HepG2 (cell line): ENCODE results near the gene CTXN1. TPM values are rescaled to one million over a fixed set of nuclear protein-coding genes. Genes with fewer than 3 reads are reported as not detected.

Experiments
- ATAC-seq: fragments of 200-7000 bp; cut with Tn5 transposase; 3 replicates; pipeline ENCODE4 v1.9.1; 2020; ENCODE audit warnings: mild to moderate bottlenecking, moderate library complexity
- BruUV-seq: library from RNA; stranded (reverse); fragments of 400-500 nt; replicated peaks from 2 replicates; lab custom pipeline; 2021; lab: Mats Ljungman, UMichigan
- CTCF ChIA-PET: fragments of 300-600 bp; formaldehyde crosslinking; extraction: SDS; loops from one replicate; lab custom pipeline; 2021; ENCODE audit warnings: low total read pairs, inconsistent platforms, low intra/inter-chr PET ratio; lab: Yijun Ruan, JAX
- POLR2A ChIA-PET: fragments of 350-600 bp; sonication (Branson Sonifier 250); formaldehyde crosslinking; loops from one replicate; lab custom pipeline; 2020; ENCODE audit warnings: antibody characterized with exemption, inconsistent platforms; lab: Yijun Ruan, JAX
- DNase-seq: peaks from one replicate; pipeline ENCODE4 v3.0.0-alpha.2; 2015; ENCODE audit warnings: low spot score
- FAIRE-seq: peaks from 3 replicates; lab custom pipeline; 2011; peaks lifted over from hg19 to GRCh38; lab: Jason Lieb, UNC
- H2AFZ ChIP-seq: one replicate; pipeline ENCODE4 v1.6.1; 2011; ENCODE audit warnings: low read length, inconsistent platforms
- H3K27ac ChIP-seq: fragments of 300-600 bp; 3 replicates; pipeline ENCODE4 v1.8.0; 2011; ENCODE audit warnings: mixed run types, mild to moderate bottlenecking, mixed read lengths, low read length, inconsistent platforms; ENCODE audit not compliant: insufficient read depth; ENCODE audit errors: extremely low read length
- H3K27me3 ChIP-seq, 2 experiments: fragments of 200-600 bp in 1 of 2; 2 replicates in 1 of 2; 3 replicates in 1 of 2; pipeline versions ENCODE4 v1.6.0 to v1.8.0; 2011; ENCODE audit warnings: low read length in 2 of 2, mild to moderate bottlenecking in 2 of 2, moderate library complexity in 2 of 2, inconsistent platforms in 1 of 2; ENCODE audit not compliant: insufficient read depth in 2 of 2, control insufficient read depth in 1 of 2
- H3K36me3 ChIP-seq, 2 experiments: fragments of 200-600 bp in 1 of 2; replicated peaks in 1 of 2; 2 replicates in 1 of 2; 3 replicates in 1 of 2; pipeline versions ENCODE4 v1.5.1 to v1.8.0; 2011; ENCODE audit warnings: low read length in 2 of 2, inconsistent platforms in 1 of 2; ENCODE audit not compliant: insufficient read depth in 2 of 2, control insufficient read depth in 1 of 2
- H3K4me1 ChIP-seq: 2 replicates; pipeline ENCODE4 v1.5.1; 2012; ENCODE audit warnings: low read length, inconsistent platforms; ENCODE audit not compliant: insufficient read depth
- H3K4me2 ChIP-seq: 2 replicates; pipeline ENCODE4 v1.6.0; 2011; ENCODE audit warnings: low read depth, low read length, inconsistent platforms
- H3K4me3 ChIP-seq, 3 experiments: fragments of 200-600 bp in 1 of 3; sonication (generic), shearing (Covaris generic) in 1 of 3; replicated peaks in 1 of 3; 2 replicates each; pipeline ENCODE4 v1.5.1; 2011 to 2016; ENCODE audit warnings: low read length in 3 of 3, inconsistent platforms in 2 of 3, low read depth in 2 of 3, mild to moderate bottlenecking in 2 of 3, control low read depth in 1 of 3, mixed read lengths in 1 of 3; ENCODE audit not compliant: insufficient read depth in 1 of 3
- H3K79me2 ChIP-seq: one replicate; pipeline ENCODE4 v1.6.1; 2011; ENCODE audit warnings: low read length, inconsistent platforms; ENCODE audit not compliant: insufficient read depth
- H3K9ac ChIP-seq: 2 replicates; pipeline ENCODE4 v1.6.0; 2011; ENCODE audit warnings: mild to moderate bottlenecking, low read depth, low read length, inconsistent platforms; ENCODE audit not compliant: insufficient read depth
- H3K9me3 ChIP-seq: 2 replicates; pipeline ENCODE4 v1.5.1; 2012; ENCODE audit warnings: mild to moderate bottlenecking, low read length
- H4K20me1 ChIP-seq: 2 replicates; pipeline ENCODE4 v1.6.0; 2011; ENCODE audit warnings: inconsistent platforms, mild to moderate bottlenecking, low read length, moderate library complexity; ENCODE audit not compliant: insufficient read depth
- DNMT3B ChIP-seq: conservative IDR thresholded peaks from 2 replicates; pipeline ENCODE4 v1.6.1; 2016; ENCODE audit warnings: missing biosample characterization, control low read depth
- EHMT2 ChIP-seq: fragments of 200-600 bp; sonication (generic); IDR thresholded peaks from 2 replicates; pipeline ENCODE4 v1.7.0; 2017; ENCODE audit warnings: antibody characterized with exemption, low read depth, low read length, borderline replicate concordance
- ERF ChIP-seq: IDR thresholded peaks from 2 replicates; pipeline ENCODE4 v1.6.1; 2018; ENCODE audit warnings: missing biosample characterization, missing genetic modification reagents
- FLYWCH1 ChIP-seq: sonication (generic); formaldehyde crosslinking; IDR thresholded peaks from 2 replicates; pipeline ENCODE4 v1.8.1; 2023; ENCODE audit warnings: mild to moderate bottlenecking, missing genetic modification reagents
- HINFP ChIP-seq: sonication (generic); formaldehyde crosslinking; IDR thresholded peaks from 2 replicates; pipeline ENCODE4 v1.4.0; 2020; ENCODE audit warnings: low read depth, mild to moderate bottlenecking, missing genetic modification reagents
- HNRNPL ChIP-seq: fragments of 200-400 bp; formaldehyde crosslinking; IDR thresholded peaks from 2 replicates; pipeline ENCODE4 v1.6.1; 2017; ENCODE audit warnings: mild to moderate bottlenecking, low read depth, low read length
- KDM4B ChIP-seq: sonication (generic); formaldehyde crosslinking; IDR thresholded peaks from 2 replicates; pipeline ENCODE4 v1.4.0; 2020; ENCODE audit warnings: missing genetic modification reagents
- KLF13 ChIP-seq: sonication (generic); formaldehyde crosslinking; IDR thresholded peaks from 2 replicates; pipeline ENCODE4 v1.4.0; 2020; ENCODE audit warnings: mild to moderate bottlenecking, missing genetic modification reagents
- PRDM10 ChIP-seq: sonication (generic); formaldehyde crosslinking; IDR thresholded peaks from 2 replicates; pipeline ENCODE4 v1.4.0; 2020; ENCODE audit warnings: low read depth, missing genetic modification reagents
- SATB2 ChIP-seq: sonication (generic); formaldehyde crosslinking; IDR thresholded peaks from 2 replicates; pipeline ENCODE4 v1.5.0; 2020; ENCODE audit warnings: missing genetic modification reagents
- ZNF143 ChIP-seq: sonication (generic); formaldehyde crosslinking; IDR thresholded peaks from 2 replicates; pipeline ENCODE4 v1.4.0; 2020; ENCODE audit warnings: missing genetic modification reagents
- ZNF781 ChIP-seq: sonication (generic); formaldehyde crosslinking; IDR thresholded peaks from 2 replicates; pipeline ENCODE4 v1.5.1; 2020; ENCODE audit warnings: borderline replicate concordance, mild to moderate bottlenecking, missing genetic modification reagents; ENCODE audit errors: not compliant biosample characterization
- ZNF841 ChIP-seq: sonication (generic); formaldehyde crosslinking; IDR thresholded peaks from 2 replicates; pipeline ENCODE4 v1.8.1; 2023; ENCODE audit warnings: missing genetic modification reagents, borderline replicate concordance
- WGBS: methylation state at CpG from one replicate; pipeline ENCODE4 v1.1.6; 2017; ENCODE audit warnings: low lambda C conversion rate; 5-methylcytosine and 5-hydroxymethylcytosine counted together
- in situ Hi-C: cut with HindIII; loops from 2 replicates; pipeline ENCODE4 v1.10.0; 2017; ENCODE audit warnings: low pct_unique_long_range_greater_than_20kb; ENCODE audit not compliant: extremely low pct_ligation_motif_present
- intact Hi-C: fragments of 100-400 bp; cut with micrococcal nuclease; formaldehyde crosslinking; loops from one replicate; pipeline ENCODE4 v1.10.0; 2022; ENCODE audit not compliant: unreplicated experiment
- polyA plus RNA-seq, 8 experiments: library from polyadenylated mRNA; depleted of rRNA in 3 of 8; stranded (reverse) in 7 of 8; unstranded in 1 of 8; fragments of >200 nt; fragmentation: Illumina TruSeq in 4 of 8; extraction: Trizol in 4 of 8; gene quantifications; 2 replicates each; pipeline versions ENCODE4 v1.2.1 to v1.2.3, GENCODE V29; 2011 to 2016; ENCODE audit warnings: low read depth in 4 of 8, missing spikeins in 1 of 8, mixed read lengths in 1 of 8; ENCODE audit not compliant: insufficient read depth in 1 of 8
- total RNA-seq, 5 experiments: library from RNA; depleted of rRNA; stranded (reverse); fragments of >200 nt; fragmentation: Illumina TruSeq; extraction: Trizol; gene quantifications; 2 replicates each; pipeline ENCODE4 v1.2.3, GENCODE V29; 2016; ENCODE audit warnings: low read depth in 1 of 5
- TF ChIP-seq, protein P1 (sequence below): sonication (generic); formaldehyde crosslinking; IDR thresholded peaks from 2 replicates; pipeline ENCODE4 v1.4.0; 2020; ENCODE audit warnings: missing genetic modification reagents; ENCODE audit errors: not compliant biosample characterization
- TF ChIP-seq, protein P2 (sequence below): sonication (generic); formaldehyde crosslinking; IDR thresholded peaks from 2 replicates; pipeline ENCODE4 v1.8.0; 2022; ENCODE audit warnings: mild to moderate bottlenecking, missing genetic modification reagents, borderline replicate concordance

Gene CTXN1
- total and polyA plus RNA-seq, 2 of the 13 experiments (the other 11 are each of a cell fraction or from before 2014, with no cell fraction given) = 0.11 TPM; not detected in 1

DNA sequence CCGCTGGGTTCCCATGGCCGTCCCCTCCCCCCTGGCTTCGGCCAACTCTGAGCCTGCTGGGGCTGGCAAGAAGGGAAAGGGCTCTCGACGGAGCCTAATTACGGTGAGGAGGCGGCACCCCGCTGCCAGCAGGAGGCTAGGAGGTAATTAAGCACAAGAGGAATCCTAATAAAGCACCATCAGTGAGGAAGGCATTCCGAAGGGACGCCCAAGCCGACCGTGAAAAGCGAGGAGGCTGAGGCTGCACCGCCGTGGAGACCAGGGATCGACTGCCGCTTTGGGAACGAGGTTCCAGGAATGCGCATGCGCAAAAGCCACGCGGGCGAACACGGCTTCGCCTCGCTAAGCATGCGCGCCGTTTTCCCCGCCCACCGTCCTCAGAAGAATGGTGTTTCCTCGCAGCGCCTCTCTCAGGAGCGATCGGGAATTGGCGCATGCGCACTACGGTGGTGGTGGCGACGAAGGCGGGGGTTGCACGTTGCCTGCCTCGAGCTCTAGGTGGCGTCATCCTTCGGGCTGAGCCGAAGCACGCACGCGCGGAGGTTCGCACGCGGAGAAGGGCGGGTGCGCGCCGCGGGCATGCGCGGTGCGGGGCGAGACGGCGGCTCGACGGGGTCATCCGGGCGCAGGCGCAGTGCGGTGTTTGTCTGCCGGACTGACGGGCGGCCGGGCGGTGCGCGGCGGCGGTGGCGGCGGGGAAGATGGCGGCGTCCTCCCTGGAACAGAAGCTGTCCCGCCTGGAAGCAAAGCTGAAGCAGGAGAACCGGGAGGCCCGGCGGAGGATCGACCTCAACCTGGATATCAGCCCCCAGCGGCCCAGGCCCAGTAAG lies 22.5 kb downstream of the CTXN1 start, which contains the start of gene MAP2K7:
TSS of gene MAP2K7 (plus strand) at position 634 of the 830 bp plus-strand sequence. CDS start at position 702, 68 bp downstream.
- CTCF ChIA-PET = interaction anchor here (1.4 to 2.0 kb wide), 2 partner anchors 33 to 50 kb away, joined by 5 to 8 read pairs; no protein-coding TSS in a partner anchor
- peaks cover 11% of the 10 kb centered on the region; the same call in 1 of the 2 replicates for H4K20me1 ChIP-seq
- in situ Hi-C loops (no loop called here), intact Hi-C loops (loop anchor here (1.0 to 2.0 kb wide), 2 partner anchors 32 to 51 kb away; no protein-coding TSS in a partner anchor)
- no peak within 1 kb of the TSS for H2AFZ ChIP-seq
- no peaks in the 10 kb centered on the region; a peak in 1 of 5 replicates for H3K27me3 ChIP-seq
- 9% methylated on average over 7 of the region's 89 CpGs for whole genome bisulfite sequencing
- peaks cover 29% of the 10 kb centered on the region for H3K79me2 ChIP-seq
- no peaks in the 10 kb centered on the region for H3K9me3 ChIP-seq
- H3K4me1 ChIP-seq = peaks cover 43% of the 10 kb centered on the region
- H3K27ac ChIP-seq = peak within 1 kb of the TSS; percentile 91
- peak; percentile 97 for DNase-seq
- no TSS peak for BruUV-seq
- peak within 1 kb of the TSS; percentile 90 to 100 (median 95) for H3K4me3 ChIP-seq
- ATAC-seq = peak; percentile 66
- peak; percentile 99 for FAIRE-seq
- H3K36me3 ChIP-seq = peaks cover 9 to 22% of the 10 kb centered on the region in 2 experiments; a peak in 3 of 5 replicates
- peak within 1 kb of the TSS; percentile 99 for H3K4me2 ChIP-seq
- peak within 1 kb of the TSS; percentile 87 for H3K9ac ChIP-seq
- POLR2A ChIA-PET = interaction anchor here (0.9 to 4.9 kb wide), 13 partner anchors 9 to 98 kb away, joined by 3 to 83 read pairs (median 5); partner anchors contain the start of genes LRRC8E, SNAPC2 and TIMM44
- TF ChIP-seq DNMT3B = no peak
- TF ChIP-seq EHMT2 = no peak
- 0 out of 2 replicates have a peak, but pooled peaks have one; percentile 59 for TF ChIP-seq HINFP (CRISPR knock-in tag)
- peak; percentile 98 for TF ChIP-seq ERF (CRISPR knock-in tag)
- TF ChIP-seq ZNF781 (CRISPR knock-in tag) = peak; percentile 65
- TF ChIP-seq KDM4B = no peak
- TF ChIP-seq KLF13 (CRISPR knock-in tag) = no peak
- TF ChIP-seq ZNF143 (CRISPR knock-in tag) = no peak
- TF ChIP-seq FLYWCH1 (CRISPR knock-in tag) = no peak
- no peak for TF ChIP-seq ZNF841 (CRISPR knock-in tag)
- TF ChIP-seq, protein P1, sequence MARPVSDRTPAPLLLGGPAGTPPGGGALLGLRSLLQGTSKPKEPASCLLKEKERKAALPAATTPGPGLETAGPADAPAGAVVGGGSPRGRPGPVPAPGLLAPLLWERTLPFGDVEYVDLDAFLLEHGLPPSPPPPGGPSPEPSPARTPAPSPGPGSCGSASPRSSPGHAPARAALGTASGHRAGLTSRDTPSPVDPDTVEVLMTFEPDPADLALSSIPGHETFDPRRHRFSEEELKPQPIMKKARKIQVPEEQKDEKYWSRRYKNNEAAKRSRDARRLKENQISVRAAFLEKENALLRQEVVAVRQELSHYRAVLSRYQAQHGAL (CRISPR knock-in tag) = no peak
- no peak for TF ChIP-seq PRDM10
- TF ChIP-seq, protein P2, sequence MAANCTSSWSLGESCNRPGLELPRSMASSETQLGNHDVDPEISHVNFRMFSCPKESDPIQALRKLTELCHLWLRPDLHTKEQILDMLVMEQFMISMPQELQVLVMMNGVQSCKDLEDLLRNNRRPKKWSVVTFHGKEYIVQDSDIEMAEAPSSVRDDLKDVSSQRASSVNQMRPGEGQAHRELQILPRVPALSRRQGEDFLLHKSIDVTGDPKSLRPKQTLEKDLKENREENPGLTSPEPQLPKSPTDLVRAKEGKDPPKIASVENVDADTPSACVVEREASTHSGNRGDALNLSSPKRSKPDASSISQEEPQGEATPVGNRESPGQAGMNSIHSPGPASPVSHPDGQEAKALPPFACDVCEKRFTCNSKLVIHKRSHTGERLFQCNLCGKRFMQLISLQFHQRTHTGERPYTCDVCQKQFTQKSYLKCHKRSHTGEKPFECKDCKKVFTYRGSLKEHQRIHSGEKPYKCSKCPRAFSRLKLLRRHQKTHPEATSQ (CRISPR knock-in tag) = peak; percentile 5; the same call in 1 of the 2 replicates
- peak; percentile 65; the same call in 1 of the 2 replicates for TF ChIP-seq HNRNPL
- no peak for TF ChIP-seq SATB2 (CRISPR knock-in tag)
